Neural crest cell (in vitro differentiated cells): ENCODE data around the gene SRRM1. TPM values are rescaled to one million over a fixed set of nuclear protein-coding genes. Genes with fewer than 3 reads are reported as not detected.

Source experiments
- DNase-seq: peaks from one replicate; pipeline ENCODE4 v3.0.0; 2021; ENCODE audit warnings: low read depth, mixed read lengths, low spot score
- H3K27ac Mint-ChIP-seq: one replicate; pipeline ENCODE4 v1.8.0; 2021; ENCODE audit warnings: mild to moderate bottlenecking, mixed read lengths; ENCODE audit not compliant: unreplicated experiment
- H3K27me3 Mint-ChIP-seq: 2 replicates; pipeline ENCODE4 v1.8.0; 2021; ENCODE audit warnings: low read depth, mild to moderate bottlenecking, mixed read lengths
- H3K36me3 Mint-ChIP-seq: 2 replicates; pipeline ENCODE4 v1.8.0; 2021; ENCODE audit warnings: low read depth, mild to moderate bottlenecking, mixed read lengths
- H3K4me1 Mint-ChIP-seq: 2 replicates; pipeline ENCODE4 v1.8.0; 2021; ENCODE audit warnings: mixed read lengths
- H3K4me3 Mint-ChIP-seq: one replicate; pipeline ENCODE4 v1.8.0; 2021; ENCODE audit warnings: mild to moderate bottlenecking, mixed read lengths
- H3K9me3 Mint-ChIP-seq: 2 replicates; pipeline ENCODE4 v1.8.0; 2021; ENCODE audit warnings: mixed read lengths
- CTCF ChIP-seq: fragments of 200-600 bp; sonication (generic); conservative IDR thresholded peaks from 2 replicates; pipeline ENCODE4 v1.5.0; 2021; ENCODE audit warnings: antibody characterized with exemption, mild to moderate bottlenecking
- total RNA-seq: library from RNA; stranded (reverse); gene quantifications from 2 replicates; pipeline ENCODE4 v1.2.1, GENCODE V29; 2021

The SRRM1 gene
- total RNA-seq, 1 donor from 2014 or later = 217 TPM

DNA sequence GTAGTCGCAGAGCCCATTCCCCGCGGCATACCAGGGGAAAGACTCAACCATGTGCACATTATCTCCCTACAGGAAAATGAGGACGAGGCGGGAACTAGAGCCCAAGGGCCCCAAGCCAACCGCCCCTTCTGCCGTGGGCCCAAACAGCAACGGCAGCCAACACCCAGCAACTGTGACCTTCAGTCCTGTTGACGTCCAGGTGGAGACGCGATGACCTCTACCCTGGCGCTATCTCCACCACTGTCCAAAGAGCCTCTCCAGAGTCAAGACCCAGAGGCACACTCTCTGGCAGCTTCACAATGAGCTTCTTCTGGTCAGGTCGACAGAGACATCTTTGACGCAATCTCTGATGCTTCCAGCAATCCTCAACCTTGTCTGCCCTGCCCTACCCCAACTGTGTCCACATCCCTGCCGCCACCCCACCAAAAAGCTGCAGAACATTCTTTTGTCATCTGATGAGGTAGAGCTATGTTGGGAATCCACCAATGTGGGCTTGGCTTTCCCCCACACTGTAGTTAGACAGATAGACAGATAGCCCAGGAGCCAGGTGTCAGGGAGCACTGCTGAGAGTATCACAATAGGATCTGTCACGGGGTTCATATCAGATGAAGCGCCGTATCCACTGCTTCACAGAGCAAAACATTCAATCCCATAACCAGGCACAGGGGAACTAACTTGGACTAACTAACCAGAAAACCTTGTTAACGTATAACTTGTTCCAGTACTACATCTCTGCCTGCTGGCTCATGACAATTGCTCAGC lies 37.4 kb upstream of the SRRM1 start:
- no peak for DNase-seq
- Mint-ChIP-seq H3K27ac (no peak overlapping the region), H3K4me1 (no peaks in the 10 kb centered on the region)

DNA sequence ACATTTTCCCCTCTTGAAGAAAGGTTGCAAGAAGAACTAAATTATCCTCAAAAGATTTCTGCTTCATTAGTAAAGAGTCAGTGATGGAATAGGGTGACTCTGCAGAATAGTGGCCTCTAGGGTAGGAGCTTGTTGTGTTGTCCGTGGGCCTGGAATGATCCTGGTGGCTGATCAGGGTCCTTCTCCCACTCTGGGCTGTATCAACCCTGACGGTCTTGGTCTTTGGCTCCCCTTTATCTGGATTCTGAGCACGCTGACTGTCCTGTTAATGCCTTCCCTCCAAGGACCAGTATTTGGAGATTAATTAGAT lies 36.9 kb upstream of the SRRM1 start:
- no peak for DNase-seq
- Mint-ChIP-seq H3K27me3 (peaks cover 35% of the 10 kb centered on the region), H3K9me3 (no peaks in the 10 kb centered on the region), H3K27ac (no peak overlapping the region), H3K36me3 (no peaks in the 10 kb centered on the region), H3K4me1 (no peaks in the 10 kb centered on the region), H3K4me3 (no peak overlapping the region)
- TF ChIP-seq CTCF = no peak

More for the DNA sequence above, 37.4 kb upstream of the SRRM1 start:
- peaks cover 36% of the 10 kb centered on the region for H3K27me3 Mint-ChIP-seq
- TF ChIP-seq CTCF = no peak
- H3K4me3 Mint-ChIP-seq = no peak overlapping the region
- no peaks in the 10 kb centered on the region for H3K36me3 Mint-ChIP-seq
- H3K9me3 Mint-ChIP-seq = no peaks in the 10 kb centered on the region

GRCh38 chr1:24606621-24607020 lies 36.5 kb upstream of the SRRM1 start:
- H3K27ac Mint-ChIP-seq = no peak overlapping the region
- no peaks in the 10 kb centered on the region for H3K9me3 Mint-ChIP-seq
- no peak for DNase-seq
- no peak overlapping the region for H3K4me3 Mint-ChIP-seq
- H3K36me3 Mint-ChIP-seq = no peaks in the 10 kb centered on the region
- no peak for TF ChIP-seq CTCF
- H3K4me1 Mint-ChIP-seq = no peaks in the 10 kb centered on the region
- H3K27me3 Mint-ChIP-seq = peaks cover 37% of the 10 kb centered on the region

- no peak overlapping the region for H3K27ac Mint-ChIP-seq
- no peak overlapping the region for H3K4me3 Mint-ChIP-seq
- peaks cover 41% of the 10 kb centered on the region for H3K27me3 Mint-ChIP-seq
- H3K4me1 Mint-ChIP-seq = no peaks in the 10 kb centered on the region
- no peak for DNase-seq
- TF ChIP-seq CTCF = no peak
- no peaks in the 10 kb centered on the region for H3K9me3 Mint-ChIP-seq
- H3K36me3 Mint-ChIP-seq = no peaks in the 10 kb centered on the region
Observed at GRCh38 chr1:24609949-24610517, 33.1 kb upstream of the SRRM1 start.

DNA sequence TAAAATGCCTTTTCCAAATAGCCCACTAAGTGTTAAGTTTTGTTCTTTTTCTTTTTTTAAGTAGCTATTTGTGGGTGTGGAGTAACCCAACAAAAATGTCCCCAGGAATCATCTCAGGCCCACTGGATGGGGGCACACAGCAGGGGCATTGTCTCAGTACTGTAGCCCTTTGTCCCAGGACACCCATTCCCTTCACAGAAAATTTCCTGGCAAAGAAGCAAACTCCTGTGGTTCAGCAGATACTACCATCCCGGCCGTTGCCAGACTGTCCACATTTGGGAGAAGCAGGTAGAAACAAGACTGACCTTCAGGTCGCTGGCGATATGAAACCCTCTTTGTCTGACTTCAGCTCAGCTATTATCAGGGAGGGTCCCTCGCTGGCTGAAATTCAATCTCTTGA lies 23.7 kb upstream of the SRRM1 start:
- TF ChIP-seq CTCF = no peak
- Mint-ChIP-seq H3K4me1 (peaks cover 26% of the 10 kb centered on the region), H3K27me3 (peaks cover 2% of the 10 kb centered on the region), H3K36me3 (no peaks in the 10 kb centered on the region), H3K27ac (peak overlapping the region; percentile 13), H3K4me3 (no peak overlapping the region), H3K9me3 (no peaks in the 10 kb centered on the region)
- DNase-seq = no peak
